ENCODE measurements around the gene DNAAF2.
"Not testable (repeated sequence)": the region's sequence is repeated elsewhere in the genome, so short reads cannot be mapped to it uniquely, and the experiment has no call there.

DNAAF2 gene, protein sequence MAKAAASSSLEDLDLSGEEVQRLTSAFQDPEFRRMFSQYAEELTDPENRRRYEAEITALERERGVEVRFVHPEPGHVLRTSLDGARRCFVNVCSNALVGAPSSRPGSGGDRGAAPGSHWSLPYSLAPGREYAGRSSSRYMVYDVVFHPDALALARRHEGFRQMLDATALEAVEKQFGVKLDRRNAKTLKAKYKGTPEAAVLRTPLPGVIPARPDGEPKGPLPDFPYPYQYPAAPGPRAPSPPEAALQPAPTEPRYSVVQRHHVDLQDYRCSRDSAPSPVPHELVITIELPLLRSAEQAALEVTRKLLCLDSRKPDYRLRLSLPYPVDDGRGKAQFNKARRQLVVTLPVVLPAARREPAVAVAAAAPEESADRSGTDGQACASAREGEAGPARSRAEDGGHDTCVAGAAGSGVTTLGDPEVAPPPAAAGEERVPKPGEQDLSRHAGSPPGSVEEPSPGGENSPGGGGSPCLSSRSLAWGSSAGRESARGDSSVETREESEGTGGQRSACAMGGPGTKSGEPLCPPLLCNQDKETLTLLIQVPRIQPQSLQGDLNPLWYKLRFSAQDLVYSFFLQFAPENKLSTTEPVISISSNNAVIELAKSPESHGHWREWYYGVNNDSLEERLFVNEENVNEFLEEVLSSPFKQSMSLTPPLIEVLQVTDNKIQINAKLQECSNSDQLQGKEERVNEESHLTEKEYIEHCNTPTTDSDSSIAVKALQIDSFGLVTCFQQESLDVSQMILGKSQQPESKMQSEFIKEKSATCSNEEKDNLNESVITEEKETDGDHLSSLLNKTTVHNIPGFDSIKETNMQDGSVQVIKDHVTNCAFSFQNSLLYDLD

DNA sequence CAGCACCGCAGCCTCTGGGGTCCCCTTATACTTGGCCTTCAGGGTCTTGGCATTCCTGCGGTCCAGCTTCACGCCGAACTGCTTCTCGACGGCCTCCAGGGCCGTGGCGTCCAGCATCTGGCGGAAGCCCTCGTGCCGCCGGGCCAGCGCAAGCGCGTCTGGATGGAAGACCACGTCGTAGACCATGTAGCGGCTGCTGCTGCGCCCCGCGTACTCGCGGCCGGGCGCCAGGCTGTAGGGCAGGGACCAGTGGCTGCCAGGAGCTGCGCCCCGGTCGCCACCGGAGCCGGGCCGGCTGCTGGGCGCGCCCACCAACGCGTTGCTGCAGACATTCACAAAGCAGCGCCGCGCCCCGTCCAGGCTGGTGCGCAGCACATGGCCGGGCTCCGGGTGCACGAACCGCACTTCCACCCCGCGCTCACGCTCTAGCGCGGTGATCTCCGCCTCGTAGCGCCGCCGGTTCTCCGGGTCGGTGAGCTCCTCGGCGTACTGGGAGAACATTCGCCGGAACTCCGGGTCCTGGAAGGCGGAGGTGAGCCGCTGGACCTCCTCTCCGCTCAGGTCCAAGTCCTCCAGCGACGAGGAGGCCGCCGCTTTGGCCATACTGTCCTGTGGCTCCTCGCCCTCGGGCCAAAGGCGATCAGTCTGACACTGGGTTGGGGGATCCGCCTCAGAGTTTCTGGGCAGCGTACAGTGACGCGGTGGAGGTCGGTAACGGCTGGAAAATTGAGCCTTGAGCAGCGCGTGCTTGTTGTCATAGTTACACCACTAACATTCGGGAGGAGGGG lies at the start of gene DNAAF2:
Gene DNAAF2 (minus strand): TSS at position 698 of the 788 bp plus-strand sequence. CDS start 95 bp downstream, at position 603.
- DNase-seq: peak; percentile 54 to 82

DNA sequence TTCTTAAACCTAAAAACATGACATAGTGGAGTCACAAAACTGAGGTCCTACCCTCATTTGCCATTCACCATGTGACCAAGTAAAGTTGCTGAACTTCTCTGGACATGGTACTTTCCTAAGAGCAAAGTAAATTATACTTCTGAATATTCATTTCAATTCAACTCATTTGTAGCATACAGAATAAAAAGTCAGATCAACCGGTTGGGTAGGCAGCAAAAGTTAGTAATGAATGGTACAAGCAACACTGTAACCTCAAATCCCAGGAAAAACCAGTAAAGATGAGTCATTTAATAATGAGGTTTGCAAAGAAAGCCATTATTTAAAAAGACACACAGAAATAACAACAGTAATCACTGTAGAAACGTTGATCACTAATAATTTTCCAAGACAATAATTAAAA lies 44.2 kb upstream of the DNAAF2 start:
- no peak for DNase-seq

DNA sequence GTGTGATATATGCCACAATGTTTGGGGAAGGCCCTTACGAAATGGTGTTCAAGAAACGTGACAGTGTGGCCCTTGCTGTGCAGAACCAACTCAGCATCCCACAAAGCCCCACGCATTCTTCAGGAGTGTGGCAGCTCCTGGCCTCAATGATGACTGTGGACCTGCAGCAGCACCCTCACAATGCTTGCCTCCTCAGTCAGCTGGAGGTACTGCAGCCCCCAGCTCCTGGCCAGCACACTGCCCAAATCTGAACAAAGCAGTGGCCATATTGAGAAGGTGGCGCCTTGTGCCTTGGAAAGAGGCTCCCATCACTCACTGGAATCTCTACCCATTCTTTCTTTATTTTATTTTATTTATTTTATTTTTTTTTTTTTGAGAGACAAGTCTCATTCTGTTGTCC lies 42.6 kb upstream of the DNAAF2 start:
- no peak for DNase-seq

DNA sequence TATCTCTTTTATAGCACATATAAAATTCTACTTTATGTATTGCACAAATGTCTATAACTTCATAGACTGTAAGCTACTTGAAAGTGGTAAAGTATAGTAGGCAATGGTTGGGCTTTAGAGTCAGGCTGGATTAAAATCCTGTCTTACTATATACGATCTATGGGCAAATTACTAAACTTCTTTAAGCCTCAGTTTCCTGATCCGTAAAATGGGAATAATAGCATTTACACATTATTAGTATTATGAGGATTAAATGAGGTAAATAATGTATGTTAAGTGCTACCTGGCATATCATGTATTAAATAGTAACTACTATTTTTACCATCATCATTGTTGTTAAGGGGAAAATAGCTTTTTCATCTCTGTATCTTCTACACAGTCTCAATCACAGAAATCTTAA lies 38.5 kb upstream of the DNAAF2 start:
- DNase-seq: no peak

DNA sequence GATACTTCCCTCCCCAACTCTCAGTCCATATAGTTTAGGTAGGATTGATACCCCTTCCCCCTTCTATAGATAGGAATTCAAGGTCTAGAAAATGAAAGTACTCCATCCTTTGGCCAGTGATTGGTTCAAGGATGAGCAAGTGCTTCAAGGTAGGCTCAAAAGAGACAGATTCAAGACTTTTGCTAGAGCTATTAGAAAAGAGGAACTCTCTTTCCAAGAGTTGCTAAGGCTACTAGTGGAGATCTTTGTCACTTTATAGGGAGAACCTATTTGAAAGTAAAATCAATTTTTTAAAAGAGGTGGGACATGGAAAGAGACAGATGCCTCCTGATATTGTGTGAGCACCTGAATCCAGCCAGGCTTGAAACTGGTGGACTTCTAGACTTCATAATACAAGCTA lies 35.4 kb upstream of the DNAAF2 start:
- no peak for DNase-seq

DNA sequence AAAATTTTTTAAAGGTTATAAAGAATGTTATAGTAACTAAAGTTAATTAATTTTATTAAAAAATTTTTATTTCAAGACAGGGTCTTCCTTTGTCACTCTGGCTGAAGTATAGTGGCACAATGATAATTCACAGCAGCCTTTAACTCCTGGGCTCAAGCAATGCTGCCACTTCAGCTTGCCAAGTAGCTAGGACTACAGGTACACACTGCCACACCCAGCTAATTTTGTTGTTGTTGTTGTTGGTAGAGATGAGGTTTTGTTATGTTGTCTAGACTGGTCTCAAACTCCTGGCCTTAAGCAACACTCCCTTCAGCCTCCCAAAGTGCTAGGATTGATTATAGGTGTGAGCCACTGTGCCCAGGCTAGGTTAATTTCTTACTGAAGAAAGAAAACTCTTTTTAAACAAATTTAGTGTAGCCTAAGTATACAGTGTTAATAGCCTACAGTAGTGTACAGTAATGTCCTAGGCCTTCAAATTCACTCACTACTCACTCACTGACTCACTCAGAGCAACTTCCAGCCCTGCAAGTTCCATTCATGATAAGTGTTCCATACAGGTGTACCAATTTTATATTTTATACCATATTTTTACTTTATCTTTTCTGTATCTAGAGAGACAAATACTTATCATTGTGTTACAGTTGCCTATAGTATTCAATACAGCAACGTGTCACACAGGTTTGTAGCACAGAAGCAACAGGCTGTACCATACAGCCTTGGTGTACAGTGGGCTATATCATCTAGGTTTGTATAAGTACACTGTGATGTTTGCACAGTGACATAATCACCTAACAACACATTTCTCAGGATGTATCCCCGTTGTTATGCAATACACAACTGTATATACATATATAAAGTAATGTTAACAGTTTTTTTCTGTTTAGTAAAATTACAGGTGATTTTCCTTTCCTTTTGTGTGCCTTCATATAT lies 24.7 kb upstream of the DNAAF2 start:
- peak in 1 of 2 experiments; percentile 5 for DNase-seq

DNA sequence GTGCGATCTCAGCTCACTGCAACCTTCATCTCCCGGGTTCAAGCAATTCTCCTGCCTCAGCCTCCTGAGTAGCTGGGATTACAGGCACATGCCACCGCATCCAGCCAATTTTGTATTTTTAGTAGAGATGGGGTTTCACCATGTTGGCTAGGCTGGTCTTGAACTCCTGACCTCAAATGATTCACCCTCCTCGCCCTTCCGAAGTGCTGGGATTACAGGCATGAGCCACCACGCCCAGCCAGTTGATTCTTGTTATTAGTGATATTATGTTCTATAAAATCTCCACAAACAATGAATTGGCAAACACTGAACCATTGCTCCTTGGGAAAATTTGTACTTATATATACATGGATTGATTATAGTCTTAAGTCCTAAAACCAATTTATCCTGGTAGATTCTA lies 22.5 kb upstream of the DNAAF2 start:
- not testable (repeated sequence) for DNase-seq

DNA sequence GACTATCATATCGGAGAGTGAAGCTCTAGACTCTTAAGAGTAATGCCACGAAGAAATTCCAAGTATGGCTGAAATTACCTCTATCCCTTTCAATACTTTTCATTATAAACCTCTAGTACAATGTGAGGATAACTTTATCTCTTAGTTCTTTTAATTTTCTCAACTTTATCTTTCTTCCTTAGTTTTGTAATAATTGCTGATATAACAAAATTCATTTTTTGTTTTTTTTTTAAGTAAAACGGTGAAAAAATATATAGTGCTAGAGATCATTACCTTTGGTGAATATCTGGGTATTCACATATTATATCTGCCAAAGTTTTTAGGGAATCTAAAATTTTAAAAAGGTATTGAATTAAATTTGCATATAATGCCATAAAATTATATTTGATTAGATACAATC lies 19.5 kb upstream of the DNAAF2 start:
- DNase-seq: no peak

DNA sequence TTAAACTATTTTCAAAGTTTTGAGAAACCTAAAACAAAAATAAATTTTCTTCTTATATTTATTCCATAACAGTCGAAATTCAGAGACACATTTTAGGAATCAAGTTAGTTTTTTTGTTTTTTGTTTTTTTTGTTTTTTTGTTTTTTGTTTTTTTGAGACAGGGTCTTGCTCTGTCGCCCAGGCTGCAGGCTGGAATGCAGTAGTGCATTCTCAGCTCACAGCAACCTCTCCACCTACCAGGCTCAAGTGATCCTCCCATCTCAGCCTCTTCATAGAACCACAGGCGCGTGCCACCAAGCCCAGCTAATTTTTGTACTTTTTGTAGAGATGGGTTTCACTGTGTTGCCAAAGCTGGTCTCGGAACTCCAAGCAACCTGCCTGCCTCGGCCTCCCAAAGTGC lies 18.5 kb upstream of the DNAAF2 start:
- DNase-seq: no peak

DNA sequence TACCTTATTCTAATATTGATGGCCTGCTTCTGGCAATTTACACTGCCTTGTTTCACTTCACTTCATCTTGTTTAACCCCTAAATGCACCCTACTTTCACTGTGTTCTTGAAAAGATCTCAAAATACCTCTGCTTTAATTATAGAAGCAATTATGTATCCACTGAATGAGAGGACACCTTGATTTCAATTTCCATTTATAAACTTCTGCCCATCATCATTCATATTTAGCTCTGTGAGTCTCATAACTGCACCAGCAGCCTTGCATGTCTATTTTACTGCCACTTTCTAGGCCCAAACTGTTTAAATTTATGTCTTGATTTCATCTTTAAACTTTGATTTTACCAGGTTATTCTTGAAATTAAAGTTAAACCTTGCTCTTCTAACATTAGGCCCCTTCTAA lies 7.1 kb upstream of the DNAAF2 start:
- DNase-seq: no peak

DNA sequence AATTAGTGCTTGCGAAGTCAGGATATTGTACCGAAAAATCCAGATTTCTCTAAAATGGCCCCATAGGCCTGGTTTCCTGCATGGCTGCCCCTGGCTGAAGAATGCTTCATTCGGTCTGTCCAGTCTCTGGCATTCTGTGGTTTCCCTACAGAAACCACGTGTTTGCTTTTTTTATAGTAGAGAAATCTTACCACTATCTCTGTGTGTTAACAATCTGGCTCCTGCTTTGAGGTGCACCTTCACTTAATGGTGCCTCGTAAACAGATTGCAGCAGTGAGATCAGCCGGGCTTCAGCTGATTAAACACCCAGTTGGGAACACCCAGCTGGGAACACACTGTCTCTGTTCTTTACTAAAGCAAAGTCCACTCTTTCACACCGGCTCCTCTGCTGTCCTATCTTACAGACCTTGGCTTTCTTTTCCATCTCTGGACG lies 6.7 kb upstream of the DNAAF2 start:
- DNase-seq: peak; percentile 2 to 42

DNA sequence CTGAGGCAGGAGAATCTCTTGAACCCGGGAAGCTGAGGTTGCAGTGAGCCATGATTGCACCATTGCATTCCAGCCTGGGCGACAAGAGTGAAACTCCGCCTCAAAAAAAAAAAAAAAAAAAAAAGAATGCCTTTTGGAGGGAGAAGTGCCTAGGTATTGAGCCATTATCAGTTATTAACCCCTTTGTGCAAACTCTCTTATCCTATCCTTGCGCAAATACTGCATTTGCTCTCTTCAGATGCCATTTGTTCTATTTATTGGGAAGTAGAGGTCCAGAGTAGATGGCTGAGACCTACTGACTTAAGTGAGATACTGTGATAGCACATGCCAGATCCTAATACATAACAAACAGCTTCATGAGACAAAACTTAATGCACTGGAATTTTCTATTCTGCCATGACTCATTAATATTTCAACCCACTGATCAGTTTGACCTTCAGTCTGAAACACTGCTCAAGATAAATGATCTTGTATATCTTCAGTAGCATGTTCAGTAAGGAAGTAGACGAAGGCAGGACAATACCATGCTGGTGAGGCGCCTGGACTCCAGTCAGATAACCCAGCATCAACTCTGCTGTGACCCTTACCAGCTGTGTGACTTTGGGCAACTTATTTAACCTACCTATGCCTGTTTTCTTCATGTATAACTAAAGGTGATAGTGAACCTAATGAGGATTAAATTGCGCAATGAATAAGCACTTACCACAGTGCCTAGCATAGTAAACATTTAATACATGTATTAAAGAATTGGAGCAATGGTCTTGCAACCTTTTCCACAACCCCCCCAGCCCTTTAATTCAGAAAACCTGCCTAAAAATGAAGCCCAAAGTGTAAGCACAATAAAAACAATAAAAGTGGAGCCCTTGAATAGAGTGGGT lies 5.7 kb upstream of the DNAAF2 start:
- no peak for DNase-seq

DNA sequence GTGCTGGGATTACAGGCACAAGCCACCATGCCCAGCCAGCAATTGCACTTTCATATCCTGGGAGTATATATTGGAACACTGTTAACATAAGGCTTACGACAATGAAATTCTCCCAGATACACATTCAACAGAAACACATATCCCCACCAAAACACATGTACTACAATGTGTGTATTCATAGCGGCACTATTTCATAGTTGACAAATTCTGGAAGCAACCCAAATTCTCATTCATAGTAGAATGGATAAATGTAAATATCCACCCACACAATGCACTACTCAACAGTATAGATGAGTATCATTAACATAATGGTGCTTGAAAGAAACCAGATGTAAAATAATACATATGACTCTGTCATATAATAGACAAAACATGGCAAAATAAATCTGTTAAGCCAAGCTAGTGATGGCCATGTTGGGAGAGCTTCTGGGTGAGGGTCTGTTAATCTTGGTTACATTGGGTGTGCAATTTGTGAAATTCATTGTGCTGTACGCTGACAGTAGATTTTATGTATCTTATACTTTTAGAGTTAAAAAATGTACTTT lies 2.6 kb upstream of the DNAAF2 start:
- peak in 1 of 2 experiments; percentile 4 for DNase-seq

DNA sequence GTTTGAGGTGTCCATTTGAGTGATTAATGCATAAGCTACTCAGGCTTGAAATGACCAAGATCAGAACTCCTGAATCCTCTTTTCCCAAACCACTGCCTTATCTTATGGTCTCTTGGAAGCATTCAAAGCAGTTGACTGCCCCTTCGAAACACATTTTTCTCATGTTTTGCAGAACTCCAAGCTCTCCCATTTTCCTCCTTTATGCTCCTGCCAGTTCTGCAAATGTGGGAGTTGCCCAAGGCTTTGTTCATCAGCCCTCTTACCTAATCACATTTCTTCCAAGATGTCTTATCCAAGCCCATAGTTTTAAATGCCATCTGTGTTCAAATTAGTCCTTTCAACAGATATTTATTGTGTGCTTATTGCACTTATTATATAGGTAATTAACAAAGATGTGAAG lies 1.8 kb upstream of the DNAAF2 start:
- DNase-seq: no peak

DNA sequence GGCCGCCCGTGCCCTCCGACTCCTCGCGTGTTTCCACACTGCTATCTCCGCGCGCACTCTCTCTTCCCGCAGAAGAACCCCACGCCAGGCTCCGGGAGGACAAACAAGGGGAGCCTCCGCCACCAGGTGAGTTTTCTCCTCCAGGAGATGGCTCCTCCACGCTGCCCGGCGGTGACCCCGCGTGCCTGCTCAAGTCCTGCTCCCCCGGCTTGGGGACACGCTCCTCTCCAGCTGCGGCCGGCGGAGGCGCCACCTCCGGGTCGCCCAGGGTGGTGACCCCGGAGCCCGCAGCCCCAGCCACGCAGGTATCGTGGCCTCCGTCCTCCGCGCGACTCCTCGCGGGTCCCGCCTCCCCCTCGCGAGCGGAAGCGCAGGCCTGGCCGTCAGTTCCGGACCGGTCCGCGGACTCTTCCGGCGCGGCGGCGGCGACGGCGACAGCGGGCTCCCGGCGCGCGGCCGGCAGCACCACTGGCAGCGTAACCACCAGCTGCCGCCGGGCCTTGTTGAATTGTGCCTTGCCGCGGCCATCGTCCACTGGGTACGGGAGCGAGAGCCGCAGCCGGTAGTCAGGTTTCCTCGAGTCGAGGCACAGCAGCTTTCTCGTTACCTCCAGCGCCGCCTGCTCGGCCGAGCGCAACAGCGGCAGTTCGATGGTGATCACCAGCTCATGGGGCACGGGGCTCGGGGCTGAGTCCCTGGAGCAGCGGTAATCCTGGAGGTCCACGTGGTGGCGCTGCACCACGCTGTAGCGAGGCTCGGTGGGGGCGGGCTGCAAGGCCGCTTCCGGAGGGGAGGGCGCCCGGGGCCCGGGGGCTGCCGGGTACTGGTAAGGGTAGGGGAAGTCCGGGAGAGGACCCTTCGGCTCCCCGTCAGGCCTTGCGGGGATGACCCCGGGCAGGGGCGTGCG lies 1.2 kb downstream of the DNAAF2 start:
- peak; percentile 95 to 96 for DNase-seq

DNA sequence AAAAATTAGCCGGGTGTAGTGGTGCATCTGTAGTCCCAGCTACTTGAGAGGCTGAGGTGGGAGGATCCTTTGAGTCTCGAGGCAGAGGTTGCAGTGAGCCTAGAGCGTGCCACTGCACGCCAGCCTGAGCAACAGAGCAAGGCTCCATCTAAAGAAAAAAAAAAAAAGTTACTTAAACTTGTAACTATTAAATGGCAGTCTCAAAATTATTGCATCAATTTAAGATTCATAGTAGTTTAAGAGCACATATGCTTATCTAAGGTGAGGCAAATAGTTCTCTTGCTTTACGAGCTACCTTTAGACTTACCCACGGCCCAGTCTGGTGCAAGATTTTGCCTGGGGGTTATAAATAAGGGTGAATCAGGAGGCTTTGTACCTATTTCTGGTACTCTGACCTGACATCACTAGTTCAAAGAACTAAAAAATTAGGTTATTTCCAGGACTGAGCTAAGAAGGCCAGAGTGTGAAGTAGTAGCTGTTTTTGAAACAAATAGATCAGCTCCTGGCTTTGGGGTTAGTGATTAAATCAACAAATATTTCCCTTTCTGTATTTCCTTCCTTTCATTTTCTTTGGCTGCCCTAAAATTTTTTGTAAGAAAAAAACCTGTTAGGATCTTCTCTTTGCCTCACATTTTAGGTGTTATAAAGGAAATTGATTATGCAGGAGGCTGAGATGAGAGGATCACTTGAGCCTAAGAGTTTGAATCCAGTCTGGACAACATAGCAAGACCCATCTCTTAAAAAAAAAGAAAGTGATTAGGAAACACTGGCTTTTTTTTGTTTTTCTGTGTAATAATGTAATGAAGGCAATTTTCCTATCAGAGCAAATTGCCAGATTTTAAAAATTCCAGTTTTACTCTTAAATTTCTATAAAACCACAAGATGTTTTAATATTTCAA lies 10.9 kb downstream of the DNAAF2 start:
- no peak for DNase-seq

DNA sequence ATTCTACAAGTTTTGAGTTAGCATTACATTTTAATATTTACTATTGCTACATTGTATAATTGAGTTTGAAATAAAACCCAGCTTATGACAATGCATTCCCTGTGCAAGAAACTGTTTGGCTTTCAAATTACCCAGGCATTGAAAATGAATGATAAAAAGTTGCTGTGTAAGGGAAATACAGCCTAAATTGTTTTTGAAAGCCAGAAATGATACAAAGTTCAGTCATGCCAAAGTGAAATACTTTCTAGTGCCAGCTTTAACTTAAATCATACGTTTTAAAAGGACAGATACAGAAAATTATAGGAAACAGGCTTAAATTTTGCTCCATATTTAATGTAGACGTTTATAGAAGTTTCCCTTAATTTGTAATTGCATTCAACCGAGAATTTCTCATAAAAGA lies 11.7 kb downstream of the DNAAF2 start:
- DNase-seq: no peak

DNA sequence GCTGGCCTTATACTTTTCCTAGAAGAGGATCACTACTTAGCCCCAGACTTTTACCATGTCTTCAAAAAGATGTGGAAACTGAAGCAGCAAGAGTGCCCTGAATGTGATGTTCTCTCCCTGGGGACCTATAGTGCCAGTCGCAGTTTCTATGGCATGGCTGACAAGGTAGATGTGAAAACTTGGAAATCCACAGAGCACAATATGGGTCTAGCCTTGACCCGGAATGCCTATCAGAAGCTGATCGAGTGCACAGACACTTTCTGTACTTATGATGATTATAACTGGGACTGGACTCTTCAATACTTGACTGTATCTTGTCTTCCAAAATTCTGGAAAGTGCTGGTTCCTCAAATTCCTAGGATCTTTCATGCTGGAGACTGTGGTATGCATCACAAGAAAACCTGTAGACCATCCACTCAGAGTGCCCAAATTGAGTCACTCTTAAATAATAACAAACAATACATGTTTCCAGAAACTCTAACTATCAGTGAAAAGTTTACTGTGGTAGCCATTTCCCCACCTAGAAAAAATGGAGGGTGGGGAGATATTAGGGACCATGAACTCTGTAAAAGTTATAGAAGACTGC lies 12.9 kb downstream of the DNAAF2 start:
- DNase-seq: no peak
